Right lobe of liver (tissue), 4 donors: ENCODE results near the gene LONP2.

Experiments
- CTCF ChIP-seq, 4 donors: fragments of 200-600 bp in 3 of 4; fragments of 450-650 bp in 1 of 4; IDR thresholded peaks; one replicate each; pipeline versions ENCODE4 v1.5.1 to v1.8.0; 2016 to 2022; ENCODE audit warnings: antibody characterized with exemption in 4 of 4, mild to moderate bottlenecking in 2 of 4
- POLR2A ChIP-seq: fragments of 450-650 bp; IDR thresholded peaks from one replicate; pipeline ENCODE4 v1.6.1; 2017; ENCODE audit warnings: antibody characterized with exemption, mild to moderate bottlenecking
- donor health status: DM: no; HTN: no; CAD: no.
- donor health status: DM: no; HTN: no; CAD: no.
- donor health status: DM: no; HTN: yes; CAD: no.

DNA sequence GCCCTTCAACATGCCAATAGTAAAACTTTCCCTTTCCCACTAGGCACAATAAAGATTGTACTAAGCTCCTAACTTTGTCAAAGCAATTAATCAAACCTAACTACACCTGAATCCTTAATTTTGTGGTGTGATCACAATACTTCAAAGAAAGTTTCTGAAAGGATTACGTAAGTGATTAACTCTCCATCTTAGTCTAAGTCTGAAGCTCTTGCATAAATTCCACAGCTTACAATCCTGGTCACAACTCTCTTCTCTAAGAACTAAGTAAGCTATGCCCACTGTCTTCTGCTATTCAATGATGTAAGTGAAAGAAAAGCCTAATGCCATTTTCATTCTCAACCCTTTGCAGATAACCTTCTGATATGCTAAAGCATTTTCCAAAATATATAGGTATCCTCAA, 125.7 kb downstream of the LONP2 start:
- TF ChIP-seq CTCF (IDR thresholded peaks at IDR 0.05) (no peak), POLR2A (no peak)
